ENCODE measurements around the gene KIAA0232.
"Not testable (repeated sequence)": the region's sequence is repeated elsewhere in the genome, so short reads cannot be mapped to it uniquely, and the experiment has no call there.

Gene KIAA0232

DNA sequence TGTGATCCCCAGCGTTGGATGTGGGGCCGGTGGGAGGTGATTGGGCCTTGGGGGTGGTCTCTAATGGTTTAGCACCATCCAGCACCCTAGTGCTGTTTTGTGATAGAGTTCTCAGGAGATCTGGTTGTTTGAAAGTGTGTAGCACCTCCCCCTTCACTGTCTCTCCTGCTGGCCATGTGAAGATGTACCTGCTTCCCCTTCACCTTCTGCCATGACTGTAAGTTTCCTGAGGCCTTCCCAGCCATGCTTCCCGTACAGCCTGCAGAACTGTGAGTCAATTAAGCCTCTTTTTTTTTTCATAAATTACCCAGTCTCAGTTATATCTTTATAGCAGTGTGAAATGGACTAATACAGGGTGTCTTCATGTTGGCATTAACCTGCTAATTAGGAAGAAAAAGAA, 107.8 kb downstream of the KIAA0232 start:
- Histone ChIP-seq H3K4me3 (no peak overlapping the region), H3K27ac (no peak overlapping the region)
- no peak for DNase-seq (ENCODE audit: low spot score)
- TF ChIP-seq CTCF (IDR thresholded peaks at IDR 0.05), result no peak

- not testable (repeated sequence) for H3K27ac ChIP-seq; H3K4me3 ChIP-seq; DNase-seq (ENCODE audit: low spot score)
Observed at GRCh38 chr4:6890971-6891370, 108.4 kb downstream of the KIAA0232 start.

- DNase-seq (ENCODE audit: low spot score), result no peak
- TF ChIP-seq CTCF (IDR thresholded peaks at IDR 0.05), result no peak
- peak overlapping the region; percentile 34 for H3K4me3 ChIP-seq
- peak overlapping the region in 1 of 2 donors; percentile 58 for H3K27ac ChIP-seq
Observed at GRCh38 chr4:6891436-6892170, 109.1 kb downstream of the KIAA0232 start.

- no peak for TF ChIP-seq CTCF (IDR thresholded peaks at IDR 0.05)
- Histone ChIP-seq H3K27ac (peak overlapping the region in 1 of 2 donors; percentile 58), H3K4me3 (peak overlapping the region; percentile 34)
- no peak for DNase-seq (ENCODE audit: low spot score)
Observed at GRCh38 chr4:6892190-6892908, 109.8 kb downstream of the KIAA0232 start.

- Histone ChIP-seq H3K27ac (peak overlapping the region in 1 of 2 donors; percentile 58), H3K4me3 (no peak overlapping the region)
- no peak for DNase-seq (ENCODE audit: low spot score)
- TF ChIP-seq CTCF (IDR thresholded peaks at IDR 0.05), result no peak
Observed at GRCh38 chr4:6892909-6893202, 110.3 kb downstream of the KIAA0232 start.

- DNase-seq (ENCODE audit: low spot score), result no peak
- TF ChIP-seq CTCF (IDR thresholded peaks at IDR 0.05), result no peak
- no peak overlapping the region for H3K4me3 ChIP-seq
- no peak overlapping the region for H3K27ac ChIP-seq
Observed at GRCh38 chr4:6893449-6894085, 111.0 kb downstream of the KIAA0232 start.

GRCh38 chr4:6894086-6894478, 111.6 kb downstream of the KIAA0232 start:
- no peak overlapping the region for H3K4me3 ChIP-seq
- no peak for DNase-seq (ENCODE audit: low spot score)
- no peak overlapping the region for H3K27ac ChIP-seq
- TF ChIP-seq CTCF (IDR thresholded peaks at IDR 0.05), result no peak
